ENCODE measurements around the gene RAD51B. TPM values are rescaled to one million over a fixed set of nuclear protein-coding genes. Genes with fewer than 3 reads are reported as not detected.

RAD51B gene
- polyA plus RNA-seq, 1 experiment = 6.6 TPM

DNA sequence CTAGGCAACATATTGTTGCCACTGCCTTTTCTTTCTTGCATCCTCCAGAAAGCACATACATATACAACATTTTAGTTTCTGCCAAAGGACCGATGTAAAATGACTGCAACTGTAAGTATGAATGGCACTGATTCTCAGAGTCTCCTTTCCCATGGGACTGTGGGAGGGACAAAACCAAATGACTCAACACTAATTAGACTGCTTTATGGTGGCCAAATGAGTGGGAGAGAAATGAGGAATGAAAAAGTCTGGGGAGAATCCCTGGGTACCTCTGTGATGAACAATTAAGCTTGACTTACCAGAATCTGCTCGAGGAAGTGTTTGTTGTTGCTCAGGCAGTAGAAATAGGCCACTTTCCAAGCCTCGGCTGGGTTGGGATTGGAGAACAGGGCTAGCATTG is 13.3 kb upstream of the RAD51B start:
- H3K27ac ChIP-seq (ENCODE audit: low read depth, low read length) = no peak overlapping the region
- H3K9me3 ChIP-seq (ENCODE audit: control insufficient read depth, insufficient read depth, low read length) = no peaks in the 10 kb centered on the region
- no peak for TF ChIP-seq CTCF (IDR thresholded peaks at IDR 0.05; ENCODE audit: low read depth, low read length)
- ChIA-PET CTCF (no interaction called here), POLR2A (interaction anchor here (0.7 kb wide), 1 partner anchor 10 kb away, joined by 4 read pairs; the partner anchor contains the start of gene ZFYVE26)
- no peaks in the 10 kb centered on the region for H3K27me3 ChIP-seq (ENCODE audit: control insufficient read depth, insufficient read depth, low read length)
- no peak for DNase-seq (ENCODE audit: low read depth, low spot score)
- H3K4me3 ChIP-seq (ENCODE audit: low read depth, low read length) = no peak overlapping the region

DNA sequence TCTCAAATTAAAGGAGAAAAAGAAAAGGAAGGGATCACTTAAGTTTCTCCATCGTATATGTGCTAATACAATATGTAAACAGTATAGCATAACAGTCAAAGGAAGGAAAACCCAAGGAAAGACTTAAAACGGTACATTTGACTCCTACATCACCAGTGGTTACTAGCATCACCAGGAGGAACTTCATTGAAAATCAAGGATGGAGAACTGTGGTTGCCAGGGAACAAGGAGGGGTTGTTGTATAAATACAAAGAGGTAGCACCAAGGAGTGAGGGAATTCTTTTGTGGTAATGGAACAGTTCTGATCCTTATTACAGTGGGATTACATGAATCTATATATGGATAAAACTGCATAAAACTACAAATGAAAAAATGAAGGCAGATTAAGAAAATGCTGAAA is 4.8 kb upstream of the RAD51B start:
- Histone ChIP-seq H3K27ac (ENCODE audit: low read depth, low read length) (no peak overlapping the region), H3K4me3 (ENCODE audit: low read depth, low read length) (no peak overlapping the region), H3K27me3 (ENCODE audit: control insufficient read depth, insufficient read depth, low read length) (no peaks in the 10 kb centered on the region), H3K9me3 (ENCODE audit: control insufficient read depth, insufficient read depth, low read length) (no peaks in the 10 kb centered on the region)
- DNase-seq (ENCODE audit: low read depth, low spot score) = no peak
- TF ChIP-seq CTCF (IDR thresholded peaks at IDR 0.05; ENCODE audit: low read depth, low read length) = no peak
- ChIA-PET POLR2A (no interaction called here), CTCF (no interaction called here)

DNA sequence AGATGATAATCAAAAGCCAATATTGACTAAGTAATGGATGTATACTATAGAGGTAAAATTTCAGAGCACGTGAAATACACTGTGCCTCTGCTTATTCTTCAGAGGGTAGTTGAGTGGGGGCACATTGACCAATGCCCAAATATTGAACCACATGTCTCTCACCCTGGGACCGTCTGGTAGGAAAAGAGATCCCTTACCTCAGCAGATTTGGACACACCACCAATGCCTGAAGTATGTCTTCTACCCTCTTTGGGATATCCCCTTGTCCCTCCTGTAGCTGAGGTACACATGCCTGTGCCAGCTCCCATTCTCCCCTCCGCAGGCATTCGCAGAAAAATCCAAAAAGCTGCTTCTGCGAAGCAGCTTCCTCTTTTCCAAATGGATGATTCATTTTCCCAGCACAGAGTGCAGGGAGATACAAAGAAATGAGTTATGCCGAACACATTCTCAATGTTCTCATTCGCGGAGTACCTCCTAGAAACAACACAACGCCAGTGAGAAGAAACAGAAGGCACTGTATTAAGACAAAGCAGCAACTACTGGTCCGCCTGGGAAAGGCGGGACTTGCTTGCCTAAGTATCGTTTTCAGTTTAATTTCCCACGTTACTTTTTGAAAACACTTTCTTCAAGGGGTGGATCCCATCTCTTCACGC is 3.9 kb upstream of the RAD51B start:
- CTCF ChIA-PET = no interaction called here
- POLR2A ChIA-PET = interaction anchor here (0.6 kb wide), 1 partner anchor 251 kb away, joined by 5 read pairs; no protein-coding TSS in a partner anchor
- DNase-seq (ENCODE audit: low read depth, low spot score) = no peak
- H3K9me3 ChIP-seq (ENCODE audit: control insufficient read depth, insufficient read depth, low read length) = no peaks in the 10 kb centered on the region
- no peaks in the 10 kb centered on the region for H3K27me3 ChIP-seq (ENCODE audit: control insufficient read depth, insufficient read depth, low read length)
- no peak for TF ChIP-seq CTCF (IDR thresholded peaks at IDR 0.05; ENCODE audit: low read depth, low read length)
- peak overlapping the region; percentile 75 for H3K27ac ChIP-seq (ENCODE audit: low read depth, low read length)
- peak overlapping the region; percentile 99 for H3K4me3 ChIP-seq (ENCODE audit: low read depth, low read length)

- H3K27me3 ChIP-seq (ENCODE audit: control insufficient read depth, insufficient read depth, low read length) = no peaks in the 10 kb centered on the region
- H3K4me3 ChIP-seq (ENCODE audit: low read depth, low read length) = peak within 1 kb of the TSS; percentile 99
- DNase-seq (ENCODE audit: low read depth, low spot score) = peak; percentile 79
- no peaks in the 10 kb centered on the region for H3K9me3 ChIP-seq (ENCODE audit: control insufficient read depth, insufficient read depth, low read length)
- H3K27ac ChIP-seq (ENCODE audit: low read depth, low read length) = peak within 1 kb of the TSS; percentile 75
- ChIA-PET POLR2A (interaction anchor here (0.6 to 0.8 kb wide), 4 partner anchors 10 to 990 kb away, joined by 3 to 4 read pairs (median 3); no protein-coding TSS in a partner anchor), CTCF (no interaction called here)
- TF ChIP-seq CTCF (IDR thresholded peaks at IDR 0.05; ENCODE audit: low read depth, low read length) = no peak
These were observed 3.1 kb upstream of the RAD51B start, which contains the start of gene ZFYVE26 for GRCh38 chr14:67816326-67817002. Gene ZFYVE26 (minus strand): TSS chr14:67816590. CDS start chr14:67815963, 627 bp downstream.

Measured in AG04450 (cell line).